HG02571 (cell line): Measurements from ENCODE around the gene FOSL2.
A peak's percentile ranks its signal among the peaks of the same experiment; 100 is the strongest.
"Not testable (repeated sequence)": the region's sequence is repeated elsewhere in the genome, so short reads cannot be mapped to it uniquely, and the experiment has no call there.

ENCODE experiments used
- ATAC-seq: cut with Tn5 transposase; IDR thresholded peaks from one replicate; pipeline ENCODE4 v1.9.1; 2021; ENCODE audit warnings: mild to moderate bottlenecking, moderate library complexity; ENCODE audit not compliant: unreplicated experiment

FOSL2 gene

GRCh38 chr2:28371728-28372127, 20.9 kb upstream of the FOSL2 start:
- not testable (repeated sequence) for ATAC-seq

GRCh38 chr2:28373854-28374253, 18.8 kb upstream of the FOSL2 start:
- ATAC-seq: no peak

DNA sequence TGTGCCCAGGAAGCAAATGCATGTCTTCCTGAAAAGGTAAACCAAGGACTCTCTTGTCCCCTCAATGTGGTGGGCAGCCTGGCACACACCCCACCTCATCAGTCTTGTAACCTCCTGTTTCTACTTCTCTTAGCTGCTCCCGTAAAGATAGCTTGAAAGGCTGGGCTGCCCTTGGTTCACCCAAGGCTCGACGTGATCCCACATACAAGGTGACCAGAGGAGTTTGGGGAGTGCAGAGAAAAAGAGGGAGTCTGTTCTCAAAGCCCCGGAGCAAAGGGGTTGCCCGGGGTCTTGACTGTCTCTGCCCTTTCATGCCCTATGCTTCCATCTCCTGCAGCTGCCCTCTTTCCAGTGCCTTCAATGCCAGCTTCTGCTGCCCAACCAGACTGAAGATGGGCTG, 18.3 kb upstream of the FOSL2 start:
- ATAC-seq: no peak

DNA sequence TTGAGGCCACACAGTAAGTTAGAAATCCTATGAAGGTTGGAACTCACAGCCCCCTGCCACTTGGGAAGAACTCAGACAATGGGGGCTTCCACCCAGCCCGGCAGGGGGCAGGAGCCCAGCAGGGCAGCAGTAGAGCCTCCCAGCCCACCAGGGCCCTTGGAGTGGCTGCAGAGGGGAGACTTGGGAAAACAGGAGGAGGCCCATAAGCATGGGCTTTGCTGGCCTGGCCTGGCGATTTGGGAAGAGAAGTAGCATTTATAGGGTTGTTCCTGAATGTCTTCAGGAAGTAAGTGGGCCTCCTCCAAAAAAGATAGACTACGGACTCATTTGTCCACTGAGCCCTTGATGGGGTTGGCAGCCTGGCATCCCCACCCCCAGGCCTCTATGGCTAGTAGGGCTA, 17.4 kb upstream of the FOSL2 start:
- ATAC-seq: no peak

DNA sequence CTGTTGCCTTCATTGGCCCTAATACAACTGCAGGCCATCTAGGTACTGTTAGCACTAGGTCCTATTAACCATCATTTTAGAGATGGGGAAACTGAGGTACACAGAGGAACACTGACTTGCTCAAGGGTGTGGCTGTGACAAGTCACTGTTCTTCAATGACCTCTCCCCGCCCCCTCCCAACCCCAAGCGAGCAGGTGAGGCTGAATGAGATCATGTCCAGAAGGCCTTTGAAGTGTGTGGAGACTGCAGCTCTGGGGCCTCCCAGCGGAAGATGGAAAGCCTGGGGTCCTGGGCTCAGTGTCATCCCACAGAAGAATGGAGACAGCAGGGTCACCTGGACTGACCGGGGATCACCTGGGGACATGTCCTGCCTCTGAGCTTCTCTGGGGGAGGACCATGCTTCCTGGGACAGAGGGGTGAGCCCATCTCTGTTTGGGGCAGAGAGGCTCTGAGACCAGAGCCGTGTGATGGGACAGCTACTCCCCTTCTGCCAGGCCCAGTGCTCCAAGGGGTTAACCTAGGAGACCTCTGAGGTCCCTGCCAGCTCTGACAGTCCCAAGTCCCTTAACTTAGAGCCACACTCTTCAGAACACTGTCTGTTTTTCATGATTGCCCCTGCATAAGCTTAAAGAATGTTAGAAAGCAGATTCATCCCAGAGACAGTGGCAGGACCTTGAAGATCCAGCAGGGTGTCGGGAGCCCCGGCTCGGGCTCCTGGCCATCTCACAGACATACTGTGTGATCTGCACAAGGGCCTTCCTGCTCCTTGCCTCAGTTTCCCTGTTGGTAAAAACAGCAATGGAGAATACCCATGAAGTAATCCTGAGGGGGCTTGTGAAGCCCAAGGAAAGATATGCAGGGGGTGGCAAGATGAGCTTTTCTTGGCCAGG, 16.7 kb upstream of the FOSL2 start:
- ATAC-seq: no peak

GRCh38 chr2:28377195-28377816, 15.4 kb upstream of the FOSL2 start:
- no peak for ATAC-seq

DNA sequence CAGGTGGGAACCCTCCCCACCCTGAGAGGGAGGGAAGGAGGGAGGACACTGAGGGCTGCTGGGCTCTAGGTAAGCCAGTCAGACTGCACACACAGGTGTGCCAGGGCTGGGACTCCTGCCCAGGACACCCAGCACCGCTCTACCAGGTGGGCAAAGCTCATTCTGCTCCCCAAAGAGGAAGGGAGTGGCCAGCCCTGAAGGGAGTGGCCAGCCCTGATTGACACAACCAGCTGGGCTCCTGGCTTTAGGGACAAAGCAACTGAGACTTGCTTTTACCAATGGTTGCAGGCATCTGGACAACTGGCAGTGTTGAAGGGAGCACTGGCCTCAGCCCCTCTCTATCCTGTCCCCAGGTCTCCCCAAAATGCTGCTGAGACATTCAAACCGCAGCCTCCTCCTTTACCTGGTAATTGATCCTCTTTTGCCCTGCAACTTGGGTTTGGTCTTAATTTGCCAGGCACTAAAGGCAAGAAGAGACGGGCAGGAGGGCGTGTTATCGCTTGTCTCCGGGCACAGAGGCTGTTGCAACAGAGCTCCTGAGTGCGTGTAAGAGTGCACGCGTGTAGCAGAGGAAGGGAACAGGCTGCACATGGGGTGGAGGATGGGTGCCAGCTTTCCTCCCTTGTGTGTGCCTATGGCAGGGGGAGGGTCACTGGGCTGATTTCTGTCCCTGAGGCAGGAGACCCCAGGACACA, 14.5 kb upstream of the FOSL2 start:
- no peak for ATAC-seq

DNA sequence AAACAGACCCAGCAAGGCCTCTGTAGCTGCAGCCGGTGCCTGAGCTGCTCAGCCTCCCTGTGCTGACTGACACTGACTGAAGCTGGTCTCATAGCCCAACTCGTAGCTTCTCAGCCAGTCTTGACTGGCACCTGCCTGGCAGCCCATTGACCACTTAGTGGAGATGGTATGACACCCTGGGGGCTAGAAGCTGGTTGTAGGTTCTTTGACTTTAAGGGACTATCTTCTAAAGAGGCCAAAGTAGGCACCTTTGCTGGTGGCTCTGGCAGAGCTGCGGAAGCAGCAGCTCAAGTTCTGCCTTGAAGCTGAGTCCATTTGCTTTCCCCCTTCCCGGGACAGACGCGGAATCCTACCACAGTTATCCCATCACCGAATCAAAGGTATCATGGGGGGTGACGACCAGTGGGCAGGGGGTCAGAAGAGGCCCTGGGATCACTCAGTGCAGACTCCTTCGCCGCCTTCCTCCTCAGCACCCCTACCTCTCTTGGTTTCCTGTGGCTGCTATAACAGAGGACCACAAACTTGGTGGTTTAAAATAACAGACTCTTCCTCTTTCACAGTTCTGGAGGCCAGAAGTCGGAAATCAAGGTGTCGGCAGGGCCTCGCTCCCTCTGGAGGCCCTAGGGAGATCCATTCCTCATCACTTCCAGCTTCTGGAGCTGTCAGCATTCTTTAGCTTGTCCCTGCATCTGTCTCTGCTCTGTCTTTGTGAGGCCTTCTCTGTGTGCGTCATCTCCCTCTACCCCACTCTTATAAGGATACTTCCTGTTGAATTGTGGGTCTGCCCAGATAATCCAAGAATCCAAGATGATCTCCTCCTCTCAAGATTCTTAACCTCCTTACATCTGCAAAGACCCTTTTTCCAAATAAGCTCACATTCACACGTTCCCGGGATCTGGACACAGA, 13.7 kb upstream of the FOSL2 start:
- ATAC-seq: no peak

DNA sequence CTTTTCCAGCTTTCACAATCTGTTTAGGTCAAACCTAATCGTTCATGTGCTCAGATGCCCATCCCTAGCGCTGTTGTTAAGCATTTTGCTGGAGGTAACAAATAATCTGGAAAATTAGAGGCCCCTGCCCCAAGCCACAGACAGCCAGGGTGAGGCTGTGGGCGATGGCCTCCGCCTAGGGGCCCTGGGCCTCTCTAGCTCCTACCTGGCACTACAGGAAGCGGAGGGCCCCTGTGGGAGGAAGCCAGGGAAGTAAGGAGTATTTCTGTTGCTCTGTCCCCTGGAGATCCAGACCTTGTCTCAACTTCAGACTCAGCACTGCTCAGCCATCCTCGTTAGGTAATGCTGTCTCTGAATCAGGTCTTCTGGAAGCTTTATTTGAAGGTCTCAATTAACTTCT, 12.4 kb upstream of the FOSL2 start:
- ATAC-seq: no peak

DNA sequence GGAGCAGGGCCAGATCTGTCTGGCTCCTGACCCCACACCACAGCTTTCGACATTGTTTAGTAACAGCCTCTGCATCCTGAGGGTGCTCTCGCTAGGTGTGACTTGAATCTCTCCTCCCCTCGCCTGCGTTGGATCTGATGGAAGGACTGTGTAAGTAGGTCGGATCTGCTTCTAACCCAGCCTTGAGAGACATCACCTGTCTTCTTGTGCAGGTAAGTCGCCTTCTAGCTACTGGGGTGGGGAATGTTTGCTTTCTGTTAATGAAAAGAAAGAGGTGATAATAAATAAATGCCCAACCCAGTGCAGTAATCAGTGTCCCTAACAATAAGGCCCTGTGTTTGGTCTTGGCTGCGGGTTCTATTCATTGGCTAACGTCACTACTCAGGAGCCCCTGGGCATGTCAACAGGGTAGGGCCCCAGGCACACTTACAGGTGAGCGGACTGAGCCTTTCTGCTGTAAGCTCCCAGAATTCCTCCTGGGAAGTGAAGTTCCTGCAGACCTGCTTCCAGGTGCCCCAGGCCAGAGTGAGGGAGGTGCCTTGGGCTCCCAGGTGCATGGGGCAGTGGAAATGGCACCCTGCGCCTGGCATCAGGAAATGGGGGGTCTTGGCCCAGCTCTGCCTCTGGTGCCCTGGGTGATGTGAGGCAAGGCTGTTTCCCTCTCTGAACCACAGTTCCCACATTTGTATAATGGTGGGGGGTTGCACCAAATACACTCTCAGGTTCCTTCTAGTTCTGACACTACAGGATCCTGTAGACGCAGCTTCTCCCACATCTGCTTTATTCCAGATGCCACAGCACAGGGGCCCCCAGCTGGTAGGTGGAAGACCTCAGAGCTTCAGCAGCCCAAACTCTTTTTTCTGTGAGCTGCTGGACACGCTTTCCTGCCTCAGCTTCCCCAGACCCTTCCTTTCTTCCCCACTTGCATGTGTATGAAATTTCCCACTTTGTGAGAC, 11.2 kb upstream of the FOSL2 start:
- ATAC-seq: no peak

DNA sequence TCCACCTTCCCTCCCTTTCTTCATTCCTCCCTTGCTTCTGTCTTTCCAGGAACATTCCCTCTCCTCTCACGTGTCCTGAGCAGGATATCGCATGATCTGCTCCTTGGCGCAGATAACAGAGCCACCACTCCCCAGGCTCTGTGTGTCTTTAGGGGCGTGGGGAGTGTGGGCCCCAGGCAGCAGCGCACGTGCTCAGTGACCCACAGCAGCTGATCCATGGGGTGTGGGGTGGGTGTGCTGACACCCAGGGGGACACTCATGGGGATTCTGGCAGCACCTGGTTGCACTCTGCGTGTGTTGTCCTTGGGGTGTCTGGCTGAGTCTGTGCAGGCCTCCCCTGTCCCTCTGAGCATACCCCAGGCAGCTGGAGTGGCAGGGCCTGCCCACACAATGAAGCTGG, 9.9 kb upstream of the FOSL2 start:
- ATAC-seq: no peak

- no peak for ATAC-seq
Observed at GRCh38 chr2:28387082-28387960, 5.3 kb upstream of the FOSL2 start.

GRCh38 chr2:28389399-28390240, 3.0 kb upstream of the FOSL2 start:
- no peak for ATAC-seq

DNA sequence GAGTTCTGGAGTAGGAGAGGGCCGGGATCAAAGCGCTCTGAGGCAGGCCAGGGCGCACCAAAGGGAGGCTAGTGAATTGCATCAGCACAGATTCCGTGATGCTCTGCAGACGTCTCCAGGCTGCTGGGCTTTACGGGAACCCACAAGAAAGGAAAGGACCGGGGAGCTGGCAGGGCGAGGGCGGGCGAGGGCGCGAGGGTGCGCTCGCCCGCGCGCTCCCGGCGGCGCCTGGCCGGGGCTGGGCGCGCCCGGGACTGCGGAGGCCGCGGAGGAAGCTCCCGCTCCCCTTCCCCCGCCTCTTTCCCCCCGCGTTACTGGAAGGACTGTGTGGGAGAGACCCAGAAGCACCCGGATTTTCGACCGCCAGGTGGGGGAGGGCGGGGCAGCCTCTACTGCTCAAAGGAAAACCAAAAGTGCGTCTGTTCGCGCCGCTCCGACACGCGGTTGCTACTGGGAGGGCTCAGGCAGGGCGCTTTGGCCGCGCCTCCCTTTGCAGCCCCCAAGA, 2.4 kb upstream of the FOSL2 start:
- ATAC-seq: no peak

DNA sequence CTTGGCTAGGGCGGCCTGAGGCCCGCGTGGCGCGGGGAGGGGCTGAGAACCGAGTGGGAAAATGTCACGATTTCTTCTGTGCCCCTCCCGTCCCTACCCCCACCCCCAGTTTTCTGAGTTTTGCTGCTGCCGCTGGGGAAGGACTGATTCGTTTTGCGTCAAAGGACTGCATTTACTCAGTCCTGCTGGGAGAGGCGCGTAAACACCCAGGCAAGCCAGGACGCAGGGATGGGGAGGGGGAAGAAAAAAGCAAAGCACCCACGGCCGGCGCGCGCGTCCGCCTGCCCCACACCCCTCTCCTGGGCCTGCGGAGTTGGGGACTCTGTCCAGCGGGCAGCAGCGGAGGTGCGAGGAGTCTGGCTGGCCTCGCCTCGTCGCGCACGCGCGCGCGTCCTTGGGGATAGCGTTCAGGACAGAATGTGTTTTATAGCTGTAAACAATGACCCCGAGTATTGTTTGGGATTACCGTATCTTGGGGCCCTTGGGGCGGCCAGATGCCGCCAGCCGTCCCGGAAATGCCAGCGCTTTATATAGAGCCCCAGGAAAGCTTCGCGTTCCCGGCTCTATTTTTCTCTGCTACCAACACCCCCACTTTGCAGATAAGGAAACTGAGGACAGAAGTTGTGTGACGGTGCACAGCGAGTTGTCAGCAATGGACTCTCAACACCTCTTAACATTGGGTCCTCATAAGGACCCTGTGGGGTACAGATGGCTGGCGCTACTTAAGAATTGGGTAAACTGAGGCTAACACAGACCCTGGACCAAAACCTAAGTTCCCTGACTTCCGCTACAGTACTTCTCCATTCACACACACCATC, 1.7 kb upstream of the FOSL2 start:
- no peak for ATAC-seq

DNA sequence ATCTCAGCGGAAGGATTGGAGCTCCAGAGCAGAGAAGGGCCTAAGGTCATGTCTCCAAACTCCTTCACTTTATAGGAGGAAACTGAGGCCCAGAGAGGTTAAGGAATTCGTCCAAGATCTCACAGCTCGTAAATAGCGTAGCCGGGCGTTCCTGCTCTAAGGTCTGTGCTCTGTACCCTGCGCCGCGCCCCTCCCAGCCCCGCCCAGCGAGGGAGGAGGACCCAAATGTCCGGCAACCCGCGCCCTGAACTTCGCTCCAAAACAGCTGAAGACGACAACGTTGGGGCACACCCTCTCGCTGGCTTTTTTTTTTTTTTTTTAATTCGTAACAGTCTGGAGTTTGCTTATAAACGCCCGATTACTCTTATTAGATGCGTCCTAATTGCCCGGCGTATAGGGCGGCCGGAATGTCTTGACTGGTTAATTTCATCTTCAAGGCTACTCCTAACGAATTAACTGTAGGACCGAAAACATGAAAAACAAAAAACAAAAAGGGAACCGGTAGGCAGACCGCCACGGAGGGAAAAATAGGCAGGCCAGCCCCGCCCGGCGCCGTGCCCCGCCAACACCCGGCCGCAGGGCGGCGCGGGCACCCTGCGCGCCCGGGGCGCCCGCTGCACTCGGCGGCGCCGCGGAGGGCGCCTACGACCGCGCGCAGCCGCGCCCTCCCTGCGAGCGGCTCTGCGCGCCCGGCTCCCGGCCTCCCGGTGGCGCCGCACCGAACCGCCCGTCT, 928 bp upstream of the FOSL2 start:
- ATAC-seq: peak; percentile 28
